Activated T-helper 2 cell treated with anti-CD3 and anti-CD28 coated beads, Interferon-gamma antibody, Interleukin-2, Interleukin-4, amounts not matched to agents 10 μg/mL and 5 μg/mL and 100 μg/mL, durations not matched to agents 14 hours and 24 hours and 36 hours (primary cell): ENCODE results near the gene ADGRG3. TPM values are rescaled to one million over a fixed set of nuclear protein-coding genes. Genes with fewer than 3 reads are reported as not detected.

Source experiments
- DNase-seq: peaks from one replicate; pipeline ENCODE4 v3.0.0; 2021; ENCODE audit warnings: low spot score
- H3K27ac Mint-ChIP-seq: one replicate; pipeline ENCODE4 v1.8.0; 2021; ENCODE audit warnings: mixed read lengths
- H3K27me3 Mint-ChIP-seq: one replicate; pipeline ENCODE4 v1.8.0; 2021; ENCODE audit warnings: low read depth, mixed read lengths
- H3K36me3 Mint-ChIP-seq: one replicate; pipeline ENCODE4 v1.8.0; 2021; ENCODE audit warnings: low read depth, mixed read lengths
- H3K4me1 Mint-ChIP-seq: one replicate; pipeline ENCODE4 v1.8.0; 2021; ENCODE audit warnings: low read depth, mixed read lengths
- H3K4me3 Mint-ChIP-seq: one replicate; pipeline ENCODE4 v1.8.0; 2021; ENCODE audit warnings: low read depth, mild to moderate bottlenecking, moderate library complexity, mixed read lengths
- H3K9me3 Mint-ChIP-seq: one replicate; pipeline ENCODE4 v1.8.0; 2021; ENCODE audit warnings: mixed read lengths
- intact Hi-C: fragments of 100-400 bp; cut with micrococcal nuclease; formaldehyde crosslinking; loops from one replicate; pipeline ENCODE4 v1.15.1; 2023
- total RNA-seq: library from RNA; stranded (reverse); gene quantifications from 2 replicates; pipeline ENCODE4 v1.2.3, GENCODE V29; 2022

The ADGRG3 gene
- total RNA-seq, 1 donor from 2014 or later: not detected

DNA sequence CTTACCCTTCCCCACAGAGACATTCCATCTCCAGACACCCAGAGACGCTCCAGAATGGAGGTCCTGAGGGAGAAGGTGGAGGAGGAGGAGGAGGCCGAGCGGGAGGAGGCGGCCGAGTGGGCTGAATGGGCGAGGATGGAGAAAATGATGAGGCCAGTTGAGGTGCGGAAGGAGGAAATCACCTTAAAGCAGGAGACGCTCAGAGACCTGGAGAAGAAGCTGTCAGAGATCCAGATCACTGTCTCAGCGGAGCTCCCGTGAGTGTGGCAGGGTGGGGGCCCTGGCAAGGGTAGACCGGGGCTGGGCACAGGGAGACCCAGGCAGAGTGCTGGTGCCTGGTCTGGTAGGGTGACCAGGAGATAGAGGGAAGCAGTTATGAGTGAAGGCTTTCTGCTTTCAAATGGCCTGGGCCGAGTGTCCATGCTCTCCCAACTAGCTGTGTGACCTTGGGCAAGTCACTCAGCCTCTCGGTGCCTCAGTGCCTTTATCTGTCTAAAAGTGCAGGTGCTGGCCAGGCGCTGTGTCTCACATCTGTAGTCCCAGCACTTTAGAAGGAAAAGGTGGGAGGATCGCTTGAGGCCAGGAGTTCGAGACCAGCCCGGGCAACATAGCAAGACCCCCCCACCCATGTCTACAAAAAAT lies 29.9 kb downstream of the ADGRG3 start:
- no peaks in the 10 kb centered on the region for H3K9me3 Mint-ChIP-seq
- H3K4me3 Mint-ChIP-seq: no peak overlapping the region
- no peak overlapping the region for H3K27ac Mint-ChIP-seq
- peaks cover 2% of the 10 kb centered on the region for H3K27me3 Mint-ChIP-seq
- peaks cover 3% of the 10 kb centered on the region for H3K4me1 Mint-ChIP-seq
- no peak for DNase-seq
- no peaks in the 10 kb centered on the region for H3K36me3 Mint-ChIP-seq
- intact Hi-C loops: no loop called here

DNA sequence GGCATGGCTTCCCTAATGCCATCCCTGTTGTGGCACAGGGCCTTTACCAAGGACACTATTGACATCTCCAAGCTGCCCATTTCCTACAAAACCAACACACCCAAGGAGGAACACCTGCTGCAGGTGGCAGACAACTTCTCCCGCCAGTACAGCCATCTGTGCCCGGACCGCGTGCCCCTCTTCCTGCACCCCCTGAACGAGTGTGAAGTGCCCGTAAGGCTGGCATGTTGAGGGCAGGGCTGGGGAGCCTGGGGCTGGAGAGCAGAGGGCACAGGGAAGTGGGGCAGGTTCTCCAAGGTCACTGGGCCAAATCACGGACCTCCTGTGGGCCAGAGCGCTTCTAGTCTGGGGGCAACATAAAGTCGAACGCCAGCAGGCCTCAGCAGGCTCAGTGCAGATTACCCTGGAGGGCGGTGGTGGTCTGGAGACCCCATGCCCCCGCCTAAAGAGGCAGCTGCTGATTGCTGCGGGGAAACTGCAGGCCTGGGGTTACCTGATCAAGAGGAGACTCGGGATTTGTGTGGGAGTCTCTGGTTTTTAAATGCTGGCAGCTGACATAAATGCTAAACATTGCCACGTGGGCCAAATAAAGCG lies 30.8 kb downstream of the ADGRG3 start:
- H3K27me3 Mint-ChIP-seq: no peaks in the 10 kb centered on the region
- no peaks in the 10 kb centered on the region for H3K9me3 Mint-ChIP-seq
- no peak for DNase-seq
- no peaks in the 10 kb centered on the region for H3K36me3 Mint-ChIP-seq
- H3K27ac Mint-ChIP-seq: no peak overlapping the region
- H3K4me1 Mint-ChIP-seq: peaks cover 3% of the 10 kb centered on the region
- intact Hi-C loops: no loop called here
- no peak overlapping the region for H3K4me3 Mint-ChIP-seq

DNA sequence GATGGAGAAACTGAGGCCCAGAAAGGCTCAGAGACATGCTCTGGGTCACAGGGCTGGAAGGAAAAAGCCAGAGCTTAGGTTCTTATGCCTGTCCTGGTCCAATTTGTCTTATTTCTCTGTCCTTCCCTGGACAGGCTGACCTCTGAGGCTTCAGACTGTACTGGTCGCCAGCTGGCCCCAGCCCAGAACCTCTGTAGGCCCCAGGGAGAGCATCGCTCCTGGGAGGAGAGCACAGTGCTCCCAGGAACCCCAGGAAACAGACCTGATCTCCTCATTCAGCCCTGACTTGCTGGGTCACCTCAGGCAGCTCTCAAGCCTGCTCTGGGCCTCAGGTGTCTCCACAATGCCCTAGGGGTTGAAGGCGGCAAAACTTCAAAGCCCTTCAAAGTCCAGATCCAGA lies 31.4 kb downstream of the ADGRG3 start:
- Mint-ChIP-seq H3K4me1 (peaks cover 3% of the 10 kb centered on the region), H3K9me3 (no peaks in the 10 kb centered on the region), H3K4me3 (no peak overlapping the region), H3K36me3 (no peaks in the 10 kb centered on the region), H3K27me3 (no peaks in the 10 kb centered on the region), H3K27ac (no peak overlapping the region)
- no peak for DNase-seq
- intact Hi-C loops: no loop called here

DNA sequence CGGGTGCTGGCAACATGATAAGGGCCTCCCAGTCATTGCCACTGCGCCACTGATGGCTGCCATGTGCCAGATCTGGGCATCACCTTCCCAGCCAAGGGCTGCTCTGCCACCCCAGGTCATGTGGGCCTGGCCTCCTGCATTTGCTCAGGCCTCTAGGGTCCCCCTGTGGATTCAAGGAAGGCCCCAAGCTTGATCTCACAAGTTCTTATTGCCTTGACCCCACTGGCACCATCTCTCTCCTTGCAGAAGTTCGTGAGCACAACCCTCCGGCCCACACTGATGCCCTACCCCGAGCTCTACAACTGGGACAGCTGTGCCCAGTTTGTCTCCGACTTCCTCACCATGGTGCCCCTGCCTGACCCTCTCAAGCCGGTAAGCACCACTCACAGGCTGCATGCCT lies 31.8 kb downstream of the ADGRG3 start:
- no peaks in the 10 kb centered on the region for H3K4me1 Mint-ChIP-seq
- no peak for DNase-seq
- no peaks in the 10 kb centered on the region for H3K27me3 Mint-ChIP-seq
- H3K27ac Mint-ChIP-seq: no peak overlapping the region
- no peaks in the 10 kb centered on the region for H3K36me3 Mint-ChIP-seq
- no peak overlapping the region for H3K4me3 Mint-ChIP-seq
- intact Hi-C loops: no loop called here
- no peaks in the 10 kb centered on the region for H3K9me3 Mint-ChIP-seq

GRCh38 chr16:57700781-57701551 lies 32.9 kb downstream of the ADGRG3 start:
- Mint-ChIP-seq H3K36me3 (no peaks in the 10 kb centered on the region), H3K4me1 (no peaks in the 10 kb centered on the region), H3K27ac (no peak overlapping the region), H3K27me3 (no peaks in the 10 kb centered on the region), H3K4me3 (no peak overlapping the region), H3K9me3 (no peaks in the 10 kb centered on the region)
- intact Hi-C loops: no loop called here
- DNase-seq: no peak

- intact Hi-C loops: no loop called here
- Mint-ChIP-seq H3K36me3 (no peaks in the 10 kb centered on the region), H3K27ac (no peak overlapping the region), H3K4me1 (no peaks in the 10 kb centered on the region), H3K4me3 (no peak overlapping the region), H3K27me3 (no peaks in the 10 kb centered on the region), H3K9me3 (no peaks in the 10 kb centered on the region)
- no peak for DNase-seq
Measured at GRCh38 chr16:57701759-57702371, 33.8 kb downstream of the ADGRG3 start.

DNA sequence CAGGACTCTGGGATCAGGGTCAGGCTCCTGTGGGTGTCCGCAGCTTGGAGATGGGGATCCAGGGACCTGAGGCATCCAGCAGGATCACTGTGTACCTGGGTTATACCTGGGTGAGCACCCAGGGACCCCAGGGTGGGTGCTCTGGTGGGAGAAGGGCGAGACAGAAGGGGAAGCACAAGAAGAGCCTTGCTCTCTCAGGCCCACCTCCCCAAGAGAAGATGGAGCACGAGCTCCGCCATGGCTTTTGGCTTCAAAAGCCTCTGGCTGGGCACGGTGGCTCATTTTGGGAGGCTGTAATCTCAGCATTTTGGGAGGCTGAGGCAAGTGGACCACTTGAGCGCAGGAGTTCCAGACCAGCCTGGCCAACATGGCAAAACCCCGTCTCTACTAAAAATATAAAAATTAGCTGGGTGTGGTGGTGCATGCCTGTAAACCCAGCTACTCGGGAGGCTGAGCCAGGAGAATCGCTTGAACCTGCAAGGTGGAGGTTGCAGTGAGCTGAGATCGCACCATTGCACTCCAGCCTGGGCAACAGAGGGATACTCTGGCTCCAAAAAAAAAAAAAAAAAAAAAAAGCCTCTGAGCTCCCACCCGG lies 35.4 kb downstream of the ADGRG3 start:
- Mint-ChIP-seq H3K27ac (no peak overlapping the region), H3K4me1 (no peaks in the 10 kb centered on the region), H3K9me3 (no peaks in the 10 kb centered on the region), H3K4me3 (no peak overlapping the region), H3K27me3 (no peaks in the 10 kb centered on the region), H3K36me3 (no peaks in the 10 kb centered on the region)
- no peak for DNase-seq
- intact Hi-C loops: no loop called here

GRCh38 chr16:57704011-57704904 lies 36.2 kb downstream of the ADGRG3 start:
- DNase-seq: no peak
- H3K4me3 Mint-ChIP-seq: no peak overlapping the region
- no peaks in the 10 kb centered on the region for H3K27me3 Mint-ChIP-seq
- H3K27ac Mint-ChIP-seq: no peak overlapping the region
- H3K36me3 Mint-ChIP-seq: no peaks in the 10 kb centered on the region
- no peaks in the 10 kb centered on the region for H3K4me1 Mint-ChIP-seq
- intact Hi-C loops: no loop called here
- H3K9me3 Mint-ChIP-seq: no peaks in the 10 kb centered on the region

DNA sequence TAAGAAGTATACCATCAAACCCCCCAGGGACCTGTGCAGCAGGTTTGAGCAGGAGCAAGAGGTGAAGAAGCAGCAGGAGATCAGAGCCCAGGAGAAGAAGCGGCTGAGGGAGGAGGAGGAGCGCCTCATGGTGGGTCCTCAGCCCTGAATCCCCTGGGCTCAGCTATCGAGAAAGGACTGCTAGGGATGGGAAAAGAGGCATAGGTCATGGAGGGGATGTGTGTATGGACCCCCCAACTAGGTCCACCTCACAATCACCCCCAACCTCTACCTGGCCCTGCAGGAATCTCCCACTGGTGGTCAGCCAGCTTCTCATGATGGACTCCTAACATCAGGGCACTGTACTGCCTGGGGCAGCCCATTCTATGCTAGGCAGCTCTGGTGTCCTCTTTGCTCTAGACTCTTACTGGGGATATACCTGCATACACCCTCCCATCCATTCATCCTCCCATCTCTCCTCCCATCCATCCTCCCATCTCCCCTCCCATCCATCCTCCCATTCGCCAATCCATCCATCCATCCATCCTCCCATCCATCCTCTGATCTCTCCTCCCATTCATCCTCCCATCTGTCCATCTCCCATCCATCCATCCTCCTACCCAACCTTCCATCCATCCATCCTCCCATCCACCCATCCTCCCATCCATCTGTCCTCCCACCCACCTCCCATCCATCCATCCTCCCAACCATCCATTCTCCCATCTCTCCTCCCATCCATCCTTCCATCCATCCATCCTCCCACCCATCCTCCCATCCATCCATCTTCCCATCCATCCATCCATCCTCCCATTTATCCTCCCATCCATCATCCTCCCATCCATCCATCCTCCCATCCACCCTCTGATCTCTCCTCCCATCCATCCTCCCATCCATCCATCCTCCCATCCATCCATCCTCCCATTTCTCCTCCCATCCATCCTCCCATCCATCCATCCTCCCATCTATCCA lies 37.1 kb downstream of the ADGRG3 start:
- Mint-ChIP-seq H3K27me3 (peaks cover under 1% of the 10 kb centered on the region), H3K4me1 (no peaks in the 10 kb centered on the region), H3K9me3 (no peaks in the 10 kb centered on the region), H3K36me3 (no peaks in the 10 kb centered on the region), H3K27ac (no peak overlapping the region), H3K4me3 (no peak overlapping the region)
- DNase-seq: no peak
- intact Hi-C loops: no loop called here

GRCh38 chr16:57706717-57707116 lies 38.6 kb downstream of the ADGRG3 start:
- Mint-ChIP-seq H3K36me3 (no peaks in the 10 kb centered on the region), H3K4me1 (no peaks in the 10 kb centered on the region)

GRCh38 chr16:57707331-57707730 lies 39.2 kb downstream of the ADGRG3 start:
- Mint-ChIP-seq H3K27ac (no peak overlapping the region), H3K4me3 (no peak overlapping the region), H3K4me1 (peaks cover 1% of the 10 kb centered on the region), H3K36me3 (no peaks in the 10 kb centered on the region), H3K9me3 (no peaks in the 10 kb centered on the region), H3K27me3 (peaks cover 14% of the 10 kb centered on the region)
- no peak for DNase-seq
- intact Hi-C loops: no loop called here

More at GRCh38 chr16:57706717-57707116, 38.6 kb downstream of the ADGRG3 start:
- DNase-seq: no peak
- H3K27ac Mint-ChIP-seq: no peak overlapping the region
- peaks cover 12% of the 10 kb centered on the region for H3K27me3 Mint-ChIP-seq
- H3K9me3 Mint-ChIP-seq: no peaks in the 10 kb centered on the region
- intact Hi-C loops: no loop called here
- H3K4me3 Mint-ChIP-seq: no peak overlapping the region
